GM12878 (cell line): ENCODE data around the gene STK33. TPM values are rescaled to one million over a fixed set of nuclear protein-coding genes. Genes with fewer than 3 reads are reported as not detected.

Experiments used
- BACH1 ChIP-seq: fragments of 450-650 bp; IDR thresholded peaks from 2 replicates; pipeline ENCODE4 v1.6.1; 2017; ENCODE audit warnings: mild to moderate bottlenecking, borderline replicate concordance
- BCL11A ChIP-seq: IDR thresholded peaks from 2 replicates; pipeline ENCODE4 v1.6.1; 2011; ENCODE audit warnings: low read depth, low read length
- CBFB ChIP-seq: IDR thresholded peaks from 2 replicates; pipeline ENCODE4 v1.6.1; 2016; ENCODE audit warnings: antibody characterized with exemption, low read depth
- KDM1A ChIP-seq: fragments of 200-600 bp; sonication (generic); IDR thresholded peaks from 2 replicates; pipeline ENCODE4 v1.6.1; 2016; ENCODE audit warnings: borderline replicate concordance
- LARP7 ChIP-seq: fragments of 450-650 bp; IDR thresholded peaks from 2 replicates; pipeline ENCODE4 v1.6.1; 2017; ENCODE audit warnings: mild to moderate bottlenecking
- MTA3 ChIP-seq: IDR thresholded peaks from 2 replicates; pipeline ENCODE4 v1.6.1; 2012; ENCODE audit warnings: low read length, inconsistent platforms, borderline replicate concordance
- POLR2AphosphoS5 ChIP-seq: IDR thresholded peaks from 2 replicates; pipeline ENCODE4 v1.6.1; 2011; ENCODE audit warnings: mild to moderate bottlenecking, low read length, inconsistent platforms
- RCOR1 ChIP-seq: conservative IDR thresholded peaks from 2 replicates; pipeline ENCODE4 v1.6.1; 2012; ENCODE audit warnings: low read depth, low read length, improper control_type of control experiment
- RELA ChIP-seq: fragments of 450-650 bp; IDR thresholded peaks from 2 replicates; pipeline ENCODE4 v1.8.0; 2014; ENCODE audit warnings: borderline replicate concordance; ENCODE audit not compliant: partially characterized antibody
- SIX5 ChIP-seq: IDR thresholded peaks from 2 replicates; pipeline ENCODE4 v1.6.1; 2011; ENCODE audit warnings: mild to moderate bottlenecking, low read depth, low read length, moderate library complexity; ENCODE audit not compliant: severe bottlenecking
- TARDBP ChIP-seq: IDR thresholded peaks from 2 replicates; pipeline ENCODE4 v1.6.1; 2016; ENCODE audit warnings: borderline replicate concordance
- ZNF274 ChIP-seq: IDR thresholded peaks from one replicate; pipeline ENCODE4 v1.8.0; 2011; ENCODE audit not compliant: insufficient read length, insufficient read depth
- ZNF384 ChIP-seq: IDR thresholded peaks from 2 replicates; pipeline ENCODE4 v1.6.1; 2012; ENCODE audit warnings: low read depth, mild to moderate bottlenecking, low read length, improper control_type of control experiment, borderline replicate concordance
- polyA plus RNA-seq, 11 experiments: library from polyadenylated mRNA; depleted of rRNA in 4 of 11; unstranded in 6 of 11; stranded (reverse) in 5 of 11; fragments of >200 nt; fragmentation: Nextera tagmentation in 4 of 11; fragmentation: Illumina TruSeq in 1 of 11; extraction: Ambion mirVana in 4 of 11; extraction: Trizol in 1 of 11; gene quantifications; 1 replicate in 1 of 11; 2 replicates in 10 of 11; pipeline versions ENCODE4 v1.2.1 to v1.2.3, GENCODE V29; 2011 to 2016; ENCODE audit warnings: inconsistent platforms in 2 of 11, missing spikeins in 2 of 11, low read depth in 1 of 11
- total RNA-seq, 4 experiments: library from RNA; depleted of rRNA in 3 of 4; stranded (reverse); fragments of >200 nt in 3 of 4; fragmentation: Illumina TruSeq in 1 of 4; extraction: Trizol in 1 of 4; gene quantifications; 2 replicates each; pipeline versions ENCODE4 v1.2.1 to v1.2.3, GENCODE V29; 2013 to 2021
- TF ChIP-seq, protein P1 (sequence below): IDR thresholded peaks from 2 replicates; pipeline ENCODE4 v1.6.1; 2012; ENCODE audit warnings: improper control_type of control experiment, low read depth, low read length; ENCODE audit not compliant: insufficient replicate concordance
- TF ChIP-seq, protein P2 (sequence below): IDR thresholded peaks from 2 replicates; pipeline ENCODE4 v1.6.1; 2012; ENCODE audit warnings: low read depth, low read length, improper control_type of control experiment
- TF ChIP-seq, protein P3 (sequence below): fragments of 450-650 bp; formaldehyde crosslinking; IDR thresholded peaks from 2 replicates; pipeline ENCODE4 v1.4.0; 2022; ENCODE audit warnings: mild to moderate bottlenecking, moderate library complexity
- TF ChIP-seq, protein P4 (sequence below): fragments of 450-650 bp; IDR thresholded peaks from 2 replicates; pipeline ENCODE4 v1.6.1; 2017; ENCODE audit warnings: mild to moderate bottlenecking, low read depth, inconsistent platforms; ENCODE audit not compliant: poor library complexity, severe bottlenecking
- TF ChIP-seq, protein P5 (sequence below): IDR thresholded peaks from 2 replicates; pipeline ENCODE4 v1.6.1; 2012; ENCODE audit warnings: low read depth, low read length, improper control_type of control experiment

STK33 gene
- total and polyA plus RNA-seq, 10 of the 15 experiments (the other 5 are each of a cell fraction or from before 2014, with no cell fraction given) = 5.2 to 27.3 (median 18.3) TPM

DNA sequence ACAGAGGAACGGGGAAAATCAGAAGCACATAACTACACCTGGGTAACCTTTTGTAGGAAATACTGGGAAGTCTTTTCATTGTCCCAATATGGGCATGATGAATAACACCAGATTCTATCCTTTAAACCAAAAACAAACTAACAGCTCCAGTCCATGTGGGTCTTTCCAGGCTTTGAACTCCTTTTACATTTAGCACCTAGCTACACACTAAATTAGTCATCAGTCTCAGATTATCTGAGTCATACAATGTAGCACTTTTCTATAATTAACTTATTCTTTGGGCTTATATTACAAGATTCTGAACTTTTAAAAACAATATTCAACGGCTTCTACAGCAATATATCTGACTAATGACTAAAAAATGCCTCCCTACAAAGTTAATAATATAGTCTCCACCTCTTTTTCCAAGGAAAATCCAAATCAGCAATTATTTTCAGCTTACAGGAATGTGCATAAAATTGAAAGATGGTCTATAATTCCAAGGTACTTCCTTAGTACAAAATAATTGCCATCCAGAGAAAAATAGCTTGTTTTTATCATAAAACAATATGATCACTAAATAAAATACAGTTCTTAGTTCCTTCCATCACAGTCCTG lies 26.3 kb downstream of the STK33 start (continued):
- TF ChIP-seq, protein P1, sequence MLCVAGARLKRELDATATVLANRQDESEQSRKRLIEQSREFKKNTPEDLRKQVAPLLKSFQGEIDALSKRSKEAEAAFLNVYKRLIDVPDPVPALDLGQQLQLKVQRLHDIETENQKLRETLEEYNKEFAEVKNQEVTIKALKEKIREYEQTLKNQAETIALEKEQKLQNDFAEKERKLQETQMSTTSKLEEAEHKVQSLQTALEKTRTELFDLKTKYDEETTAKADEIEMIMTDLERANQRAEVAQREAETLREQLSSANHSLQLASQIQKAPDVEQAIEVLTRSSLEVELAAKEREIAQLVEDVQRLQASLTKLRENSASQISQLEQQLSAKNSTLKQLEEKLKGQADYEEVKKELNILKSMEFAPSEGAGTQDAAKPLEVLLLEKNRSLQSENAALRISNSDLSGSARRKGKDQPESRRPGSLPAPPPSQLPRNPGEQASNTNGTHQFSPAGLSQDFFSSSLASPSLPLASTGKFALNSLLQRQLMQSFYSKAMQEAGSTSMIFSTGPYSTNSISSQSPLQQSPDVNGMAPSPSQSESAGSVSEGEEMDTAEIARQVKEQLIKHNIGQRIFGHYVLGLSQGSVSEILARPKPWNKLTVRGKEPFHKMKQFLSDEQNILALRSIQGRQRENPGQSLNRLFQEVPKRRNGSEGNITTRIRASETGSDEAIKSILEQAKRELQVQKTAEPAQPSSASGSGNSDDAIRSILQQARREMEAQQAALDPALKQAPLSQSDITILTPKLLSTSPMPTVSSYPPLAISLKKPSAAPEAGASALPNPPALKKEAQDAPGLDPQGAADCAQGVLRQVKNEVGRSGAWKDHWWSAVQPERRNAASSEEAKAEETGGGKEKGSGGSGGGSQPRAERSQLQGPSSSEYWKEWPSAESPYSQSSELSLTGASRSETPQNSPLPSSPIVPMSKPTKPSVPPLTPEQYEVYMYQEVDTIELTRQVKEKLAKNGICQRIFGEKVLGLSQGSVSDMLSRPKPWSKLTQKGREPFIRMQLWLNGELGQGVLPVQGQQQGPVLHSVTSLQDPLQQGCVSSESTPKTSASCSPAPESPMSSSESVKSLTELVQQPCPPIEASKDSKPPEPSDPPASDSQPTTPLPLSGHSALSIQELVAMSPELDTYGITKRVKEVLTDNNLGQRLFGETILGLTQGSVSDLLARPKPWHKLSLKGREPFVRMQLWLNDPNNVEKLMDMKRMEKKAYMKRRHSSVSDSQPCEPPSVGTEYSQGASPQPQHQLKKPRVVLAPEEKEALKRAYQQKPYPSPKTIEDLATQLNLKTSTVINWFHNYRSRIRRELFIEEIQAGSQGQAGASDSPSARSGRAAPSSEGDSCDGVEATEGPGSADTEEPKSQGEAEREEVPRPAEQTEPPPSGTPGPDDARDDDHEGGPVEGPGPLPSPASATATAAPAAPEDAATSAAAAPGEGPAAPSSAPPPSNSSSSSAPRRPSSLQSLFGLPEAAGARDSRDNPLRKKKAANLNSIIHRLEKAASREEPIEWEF = no peak
- no peak for TF ChIP-seq MTA3
- no peak for TF ChIP-seq KDM1A
- TF ChIP-seq CBFB = no peak
- no peak for TF ChIP-seq ZNF384
- no peak for TF ChIP-seq ZNF274
- TF ChIP-seq TARDBP = no peak
- TF ChIP-seq, protein P2, sequence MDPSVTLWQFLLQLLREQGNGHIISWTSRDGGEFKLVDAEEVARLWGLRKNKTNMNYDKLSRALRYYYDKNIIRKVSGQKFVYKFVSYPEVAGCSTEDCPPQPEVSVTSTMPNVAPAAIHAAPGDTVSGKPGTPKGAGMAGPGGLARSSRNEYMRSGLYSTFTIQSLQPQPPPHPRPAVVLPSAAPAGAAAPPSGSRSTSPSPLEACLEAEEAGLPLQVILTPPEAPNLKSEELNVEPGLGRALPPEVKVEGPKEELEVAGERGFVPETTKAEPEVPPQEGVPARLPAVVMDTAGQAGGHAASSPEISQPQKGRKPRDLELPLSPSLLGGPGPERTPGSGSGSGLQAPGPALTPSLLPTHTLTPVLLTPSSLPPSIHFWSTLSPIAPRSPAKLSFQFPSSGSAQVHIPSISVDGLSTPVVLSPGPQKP = no peak
- TF ChIP-seq BACH1 = peak; percentile 46; the same call in 1 of the 2 replicates
- no peak for TF ChIP-seq SIX5
- no peak for TF ChIP-seq LARP7
- no peak for TF ChIP-seq RCOR1
- no peak for TF ChIP-seq RELA
- TF ChIP-seq, protein P3, sequence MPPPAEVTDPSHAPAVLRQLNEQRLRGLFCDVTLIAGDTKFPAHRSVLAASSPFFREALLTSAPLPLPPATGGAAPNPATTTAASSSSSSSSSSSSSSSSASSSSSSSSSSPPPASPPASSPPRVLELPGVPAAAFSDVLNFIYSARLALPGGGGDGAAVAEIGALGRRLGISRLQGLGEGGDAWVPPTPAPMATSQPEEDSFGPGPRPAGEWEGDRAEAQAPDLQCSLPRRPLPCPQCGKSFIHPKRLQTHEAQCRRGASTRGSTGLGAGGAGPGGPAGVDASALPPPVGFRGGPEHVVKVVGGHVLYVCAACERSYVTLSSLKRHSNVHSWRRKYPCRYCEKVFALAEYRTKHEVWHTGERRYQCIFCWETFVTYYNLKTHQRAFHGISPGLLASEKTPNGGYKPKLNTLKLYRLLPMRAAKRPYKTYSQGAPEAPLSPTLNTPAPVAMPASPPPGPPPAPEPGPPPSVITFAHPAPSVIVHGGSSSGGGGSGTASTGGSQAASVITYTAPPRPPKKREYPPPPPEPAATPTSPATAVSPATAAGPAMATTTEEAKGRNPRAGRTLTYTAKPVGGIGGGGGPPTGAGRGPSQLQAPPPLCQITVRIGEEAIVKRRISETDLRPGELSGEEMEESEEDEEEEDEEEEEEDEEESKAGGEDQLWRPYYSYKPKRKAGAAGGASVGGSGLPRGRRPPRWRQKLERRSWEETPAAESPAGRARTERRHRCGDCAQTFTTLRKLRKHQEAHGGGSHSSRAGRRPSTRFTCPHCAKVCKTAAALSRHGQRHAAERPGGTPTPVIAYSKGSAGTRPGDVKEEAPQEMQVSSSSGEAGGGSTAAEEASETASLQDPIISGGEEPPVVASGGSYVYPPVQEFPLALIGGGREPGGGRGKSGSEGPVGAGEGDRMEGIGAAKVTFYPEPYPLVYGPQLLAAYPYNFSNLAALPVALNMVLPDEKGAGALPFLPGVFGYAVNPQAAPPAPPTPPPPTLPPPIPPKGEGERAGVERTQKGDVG (CRISPR knock-in tag) = no peak
- TF ChIP-seq POLR2AphosphoS5 = no peak
- peak; percentile 46; the same call in 1 of the 2 replicates for TF ChIP-seq BCL11A
- TF ChIP-seq, protein P4, sequence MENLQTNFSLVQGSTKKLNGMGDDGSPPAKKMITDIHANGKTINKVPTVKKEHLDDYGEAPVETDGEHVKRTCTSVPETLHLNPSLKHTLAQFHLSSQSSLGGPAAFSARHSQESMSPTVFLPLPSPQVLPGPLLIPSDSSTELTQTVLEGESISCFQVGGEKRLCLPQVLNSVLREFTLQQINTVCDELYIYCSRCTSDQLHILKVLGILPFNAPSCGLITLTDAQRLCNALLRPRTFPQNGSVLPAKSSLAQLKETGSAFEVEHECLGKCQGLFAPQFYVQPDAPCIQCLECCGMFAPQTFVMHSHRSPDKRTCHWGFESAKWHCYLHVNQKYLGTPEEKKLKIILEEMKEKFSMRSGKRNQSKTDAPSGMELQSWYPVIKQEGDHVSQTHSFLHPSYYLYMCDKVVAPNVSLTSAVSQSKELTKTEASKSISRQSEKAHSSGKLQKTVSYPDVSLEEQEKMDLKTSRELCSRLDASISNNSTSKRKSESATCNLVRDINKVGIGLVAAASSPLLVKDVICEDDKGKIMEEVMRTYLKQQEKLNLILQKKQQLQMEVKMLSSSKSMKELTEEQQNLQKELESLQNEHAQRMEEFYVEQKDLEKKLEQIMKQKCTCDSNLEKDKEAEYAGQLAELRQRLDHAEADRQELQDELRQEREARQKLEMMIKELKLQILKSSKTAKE = peak; percentile 16
- TF ChIP-seq, protein P5, sequence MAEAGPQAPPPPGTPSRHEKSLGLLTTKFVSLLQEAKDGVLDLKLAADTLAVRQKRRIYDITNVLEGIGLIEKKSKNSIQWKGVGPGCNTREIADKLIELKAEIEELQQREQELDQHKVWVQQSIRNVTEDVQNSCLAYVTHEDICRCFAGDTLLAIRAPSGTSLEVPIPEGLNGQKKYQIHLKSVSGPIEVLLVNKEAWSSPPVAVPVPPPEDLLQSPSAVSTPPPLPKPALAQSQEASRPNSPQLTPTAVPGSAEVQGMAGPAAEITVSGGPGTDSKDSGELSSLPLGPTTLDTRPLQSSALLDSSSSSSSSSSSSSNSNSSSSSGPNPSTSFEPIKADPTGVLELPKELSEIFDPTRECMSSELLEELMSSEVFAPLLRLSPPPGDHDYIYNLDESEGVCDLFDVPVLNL = no peak
